HepG2 (cell line): ENCODE data around the gene FPGS. TPM values are rescaled to one million over a fixed set of nuclear protein-coding genes. Genes with fewer than 3 reads are reported as not detected.

Experiments used
- FOSL1 ChIP-seq: sonication (generic); formaldehyde crosslinking; IDR thresholded peaks from 2 replicates; pipeline ENCODE4 v1.9.0; 2021; ENCODE audit warnings: missing genetic modification reagents, borderline replicate concordance
- NCOA5 ChIP-seq: sonication (generic); formaldehyde crosslinking; IDR thresholded peaks from 2 replicates; pipeline ENCODE4 v1.4.0; 2020; ENCODE audit warnings: missing genetic modification reagents
- NR2C2 ChIP-seq: sonication (generic); formaldehyde crosslinking; IDR thresholded peaks from 2 replicates; pipeline ENCODE4 v1.4.0; 2020; ENCODE audit warnings: missing genetic modification reagents, mild to moderate bottlenecking, moderate library complexity, borderline replicate concordance
- PHF20 ChIP-seq: sonication (generic); formaldehyde crosslinking; IDR thresholded peaks from 2 replicates; pipeline ENCODE4 v1.5.0; 2020; ENCODE audit warnings: mild to moderate bottlenecking, missing genetic modification reagents
- PHF8 ChIP-seq: sonication (generic); formaldehyde crosslinking; IDR thresholded peaks from 2 replicates; pipeline ENCODE4 v1.5.0; 2020; ENCODE audit warnings: missing genetic modification reagents
- SMYD3 ChIP-seq: sonication (generic); formaldehyde crosslinking; IDR thresholded peaks from 2 replicates; pipeline ENCODE4 v1.8.1; 2023; ENCODE audit warnings: mild to moderate bottlenecking, missing genetic modification reagents
- SP140L ChIP-seq: sonication (generic); formaldehyde crosslinking; IDR thresholded peaks from 2 replicates; pipeline ENCODE4 v1.4.0; 2020; ENCODE audit warnings: missing genetic modification reagents, borderline replicate concordance
- TOPORS ChIP-seq: sonication (generic); formaldehyde crosslinking; IDR thresholded peaks from 2 replicates; pipeline ENCODE4 v1.8.0; 2023; ENCODE audit warnings: mild to moderate bottlenecking, missing genetic modification reagents
- ZBTB8A ChIP-seq: sonication (generic); formaldehyde crosslinking; IDR thresholded peaks from 2 replicates; pipeline ENCODE4 v1.4.0; 2020; ENCODE audit warnings: mild to moderate bottlenecking, low read depth, missing genetic modification reagents, borderline replicate concordance
- ZC3H13 ChIP-seq: sonication (generic); formaldehyde crosslinking; IDR thresholded peaks from 2 replicates; pipeline ENCODE4 v1.8.1; 2023; ENCODE audit warnings: mild to moderate bottlenecking, missing genetic modification reagents, moderate library complexity
- ZFP36 ChIP-seq: fragments of 150-350 bp; IDR thresholded peaks from 2 replicates; pipeline ENCODE4 v1.6.1; 2018; ENCODE audit warnings: borderline replicate concordance, low read length, low read depth; ENCODE audit not compliant: partially characterized antibody
- ZNF354B ChIP-seq: sonication (generic); formaldehyde crosslinking; IDR thresholded peaks from 2 replicates; pipeline ENCODE4 v1.8.0; 2022; ENCODE audit warnings: mild to moderate bottlenecking, missing genetic modification reagents
- ZNF557 ChIP-seq: sonication (generic); formaldehyde crosslinking; IDR thresholded peaks from 2 replicates; pipeline ENCODE4 v1.4.0; 2020; ENCODE audit warnings: missing genetic modification reagents
- ZNF713 ChIP-seq: sonication (generic); formaldehyde crosslinking; IDR thresholded peaks from 2 replicates; pipeline ENCODE4 v1.4.0; 2020; ENCODE audit warnings: mild to moderate bottlenecking, missing genetic modification reagents
- ZNF777 ChIP-seq: sonication (generic); formaldehyde crosslinking; IDR thresholded peaks from 2 replicates; pipeline ENCODE4 v1.4.0; 2020; ENCODE audit warnings: missing genetic modification reagents
- polyA plus RNA-seq, 8 experiments: library from polyadenylated mRNA; depleted of rRNA in 3 of 8; stranded (reverse) in 7 of 8; unstranded in 1 of 8; fragments of >200 nt; fragmentation: Illumina TruSeq in 4 of 8; extraction: Trizol in 4 of 8; gene quantifications; 2 replicates each; pipeline versions ENCODE4 v1.2.1 to v1.2.3, GENCODE V29; 2011 to 2016; ENCODE audit warnings: low read depth in 4 of 8, missing spikeins in 1 of 8, mixed read lengths in 1 of 8; ENCODE audit not compliant: insufficient read depth in 1 of 8
- total RNA-seq, 5 experiments: library from RNA; depleted of rRNA; stranded (reverse); fragments of >200 nt; fragmentation: Illumina TruSeq; extraction: Trizol; gene quantifications; 2 replicates each; pipeline ENCODE4 v1.2.3, GENCODE V29; 2016; ENCODE audit warnings: low read depth in 1 of 5
- TF ChIP-seq, protein P1 (sequence below): sonication (generic); formaldehyde crosslinking; IDR thresholded peaks from 2 replicates; pipeline ENCODE4 v1.5.0; 2020; ENCODE audit warnings: missing genetic modification reagents
- TF ChIP-seq, protein P2 (sequence below): sonication (generic); formaldehyde crosslinking; IDR thresholded peaks from 2 replicates; pipeline ENCODE4 v1.8.0; 2023; ENCODE audit warnings: mild to moderate bottlenecking, missing genetic modification reagents
- TF ChIP-seq, protein P3 (sequence below): sonication (generic); formaldehyde crosslinking; IDR thresholded peaks from 2 replicates; pipeline ENCODE4 v1.5.1; 2020; ENCODE audit warnings: mild to moderate bottlenecking, missing genetic modification reagents, moderate library complexity
- TF ChIP-seq, protein P4 (sequence below): sonication (generic); formaldehyde crosslinking; IDR thresholded peaks from 2 replicates; pipeline ENCODE4 v1.4.0; 2020; ENCODE audit warnings: missing genetic modification reagents
- TF ChIP-seq, protein P5 (sequence below): sonication (generic); formaldehyde crosslinking; IDR thresholded peaks from 2 replicates; pipeline ENCODE4 v1.5.1; 2020; ENCODE audit warnings: mild to moderate bottlenecking, missing genetic modification reagents, borderline replicate concordance

FPGS gene
- total and polyA plus RNA-seq, 2 of the 13 experiments (the other 11 are each of a cell fraction or from before 2014, with no cell fraction given), result 35.6 to 36.8 TPM

DNA sequence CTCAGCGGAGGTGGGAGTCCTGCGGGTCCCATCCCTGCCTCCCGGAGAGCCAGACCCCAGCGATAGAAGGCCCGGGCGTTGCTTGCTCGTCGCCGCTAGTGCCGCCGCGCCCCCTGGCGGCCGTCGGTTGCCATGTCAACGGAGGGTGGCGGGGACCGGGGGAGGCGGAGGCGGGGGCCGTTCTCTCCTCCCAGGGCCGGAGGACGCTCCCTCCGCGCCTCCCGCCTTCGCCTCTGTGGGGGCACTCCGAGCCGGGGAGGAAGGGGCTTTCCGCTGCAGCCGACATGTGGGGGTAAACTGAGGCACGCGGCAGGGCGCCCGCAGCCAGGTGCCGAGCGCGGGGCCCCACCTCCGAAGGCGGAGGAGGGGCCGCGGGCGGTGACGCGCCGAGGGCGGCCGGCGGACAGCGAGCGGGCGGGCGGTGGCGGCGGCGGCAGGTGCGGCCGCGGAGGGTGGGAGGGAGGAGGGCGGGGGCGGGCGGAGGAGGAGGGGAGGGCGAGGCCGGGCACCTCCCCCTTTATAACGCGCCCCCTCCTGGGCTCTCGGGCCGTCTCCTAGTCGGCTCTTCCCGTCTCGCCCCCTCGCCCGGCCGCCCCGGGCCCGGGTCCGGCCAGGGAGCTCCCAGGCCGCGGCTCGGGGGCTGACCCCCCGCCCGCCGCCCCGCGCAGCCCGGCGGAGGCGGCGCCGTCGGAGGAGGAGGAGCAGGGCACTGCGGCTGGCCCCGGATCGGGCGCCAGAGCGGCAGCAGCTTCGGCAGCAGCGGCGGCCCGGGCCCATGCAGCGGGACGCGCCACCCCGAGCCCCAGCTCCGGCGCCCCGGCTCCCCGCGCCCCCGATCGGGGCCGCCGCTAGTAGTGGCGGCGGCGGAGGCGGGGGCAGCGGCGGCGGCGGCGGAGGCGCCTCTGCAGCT is 17.4 kb upstream of the FPGS start (continued):
- TF ChIP-seq ZC3H13 (CRISPR knock-in tag) (no peak), NR2C2 (CRISPR knock-in tag) (no peak), ZBTB8A (CRISPR knock-in tag) (no peak), SMYD3 (no peak), ZFP36 (no peak), ZNF713 (CRISPR knock-in tag) (no peak), ZNF557 (CRISPR knock-in tag) (no peak), FOSL1 (CRISPR knock-in tag) (no peak), ZNF777 (CRISPR knock-in tag) (peak; percentile 74), NCOA5 (CRISPR knock-in tag) (no peak), PHF20 (CRISPR knock-in tag) (no peak), ZNF354B (no peak), PHF8 (CRISPR knock-in tag) (no peak), TOPORS (CRISPR knock-in tag) (no peak), SP140L (CRISPR knock-in tag) (no peak)
- TF ChIP-seq, protein P1, sequence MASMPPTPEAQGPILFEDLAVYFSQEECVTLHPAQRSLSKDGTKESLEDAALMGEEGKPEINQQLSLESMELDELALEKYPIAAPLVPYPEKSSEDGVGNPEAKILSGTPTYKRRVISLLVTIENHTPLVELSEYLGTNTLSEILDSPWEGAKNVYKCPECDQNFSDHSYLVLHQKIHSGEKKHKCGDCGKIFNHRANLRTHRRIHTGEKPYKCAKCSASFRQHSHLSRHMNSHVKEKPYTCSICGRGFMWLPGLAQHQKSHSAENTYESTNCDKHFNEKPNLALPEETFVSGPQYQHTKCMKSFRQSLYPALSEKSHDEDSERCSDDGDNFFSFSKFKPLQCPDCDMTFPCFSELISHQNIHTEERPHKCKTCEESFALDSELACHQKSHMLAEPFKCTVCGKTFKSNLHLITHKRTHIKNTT (CRISPR knock-in tag), result no peak
- TF ChIP-seq, protein P2, sequence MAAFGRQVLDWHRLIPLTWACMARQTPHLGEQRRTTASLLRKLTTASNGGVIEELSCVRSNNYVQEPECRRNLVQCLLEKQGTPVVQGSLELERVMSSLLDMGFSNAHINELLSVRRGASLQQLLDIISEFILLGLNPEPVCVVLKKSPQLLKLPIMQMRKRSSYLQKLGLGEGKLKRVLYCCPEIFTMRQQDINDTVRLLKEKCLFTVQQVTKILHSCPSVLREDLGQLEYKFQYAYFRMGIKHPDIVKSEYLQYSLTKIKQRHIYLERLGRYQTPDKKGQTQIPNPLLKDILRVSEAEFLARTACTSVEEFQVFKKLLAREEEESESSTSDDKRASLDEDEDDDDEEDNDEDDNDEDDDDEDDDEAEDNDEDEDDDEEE (CRISPR knock-in tag), result no peak
- TF ChIP-seq, protein P3, sequence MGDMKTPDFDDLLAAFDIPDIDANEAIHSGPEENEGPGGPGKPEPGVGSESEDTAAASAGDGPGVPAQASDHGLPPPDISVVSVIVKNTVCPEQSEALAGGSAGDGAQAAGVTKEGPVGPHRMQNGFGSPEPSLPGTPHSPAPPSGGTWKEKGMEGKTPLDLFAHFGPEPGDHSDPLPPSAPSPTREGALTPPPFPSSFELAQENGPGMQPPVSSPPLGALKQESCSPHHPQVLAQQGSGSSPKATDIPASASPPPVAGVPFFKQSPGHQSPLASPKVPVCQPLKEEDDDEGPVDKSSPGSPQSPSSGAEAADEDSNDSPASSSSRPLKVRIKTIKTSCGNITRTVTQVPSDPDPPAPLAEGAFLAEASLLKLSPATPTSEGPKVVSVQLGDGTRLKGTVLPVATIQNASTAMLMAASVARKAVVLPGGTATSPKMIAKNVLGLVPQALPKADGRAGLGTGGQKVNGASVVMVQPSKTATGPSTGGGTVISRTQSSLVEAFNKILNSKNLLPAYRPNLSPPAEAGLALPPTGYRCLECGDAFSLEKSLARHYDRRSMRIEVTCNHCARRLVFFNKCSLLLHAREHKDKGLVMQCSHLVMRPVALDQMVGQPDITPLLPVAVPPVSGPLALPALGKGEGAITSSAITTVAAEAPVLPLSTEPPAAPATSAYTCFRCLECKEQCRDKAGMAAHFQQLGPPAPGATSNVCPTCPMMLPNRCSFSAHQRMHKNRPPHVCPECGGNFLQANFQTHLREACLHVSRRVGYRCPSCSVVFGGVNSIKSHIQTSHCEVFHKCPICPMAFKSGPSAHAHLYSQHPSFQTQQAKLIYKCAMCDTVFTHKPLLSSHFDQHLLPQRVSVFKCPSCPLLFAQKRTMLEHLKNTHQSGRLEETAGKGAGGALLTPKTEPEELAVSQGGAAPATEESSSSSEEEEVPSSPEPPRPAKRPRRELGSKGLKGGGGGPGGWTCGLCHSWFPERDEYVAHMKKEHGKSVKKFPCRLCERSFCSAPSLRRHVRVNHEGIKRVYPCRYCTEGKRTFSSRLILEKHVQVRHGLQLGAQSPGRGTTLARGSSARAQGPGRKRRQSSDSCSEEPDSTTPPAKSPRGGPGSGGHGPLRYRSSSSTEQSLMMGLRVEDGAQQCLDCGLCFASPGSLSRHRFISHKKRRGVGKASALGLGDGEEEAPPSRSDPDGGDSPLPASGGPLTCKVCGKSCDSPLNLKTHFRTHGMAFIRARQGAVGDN (CRISPR knock-in tag), result peak; percentile 58
- TF ChIP-seq, protein P4, sequence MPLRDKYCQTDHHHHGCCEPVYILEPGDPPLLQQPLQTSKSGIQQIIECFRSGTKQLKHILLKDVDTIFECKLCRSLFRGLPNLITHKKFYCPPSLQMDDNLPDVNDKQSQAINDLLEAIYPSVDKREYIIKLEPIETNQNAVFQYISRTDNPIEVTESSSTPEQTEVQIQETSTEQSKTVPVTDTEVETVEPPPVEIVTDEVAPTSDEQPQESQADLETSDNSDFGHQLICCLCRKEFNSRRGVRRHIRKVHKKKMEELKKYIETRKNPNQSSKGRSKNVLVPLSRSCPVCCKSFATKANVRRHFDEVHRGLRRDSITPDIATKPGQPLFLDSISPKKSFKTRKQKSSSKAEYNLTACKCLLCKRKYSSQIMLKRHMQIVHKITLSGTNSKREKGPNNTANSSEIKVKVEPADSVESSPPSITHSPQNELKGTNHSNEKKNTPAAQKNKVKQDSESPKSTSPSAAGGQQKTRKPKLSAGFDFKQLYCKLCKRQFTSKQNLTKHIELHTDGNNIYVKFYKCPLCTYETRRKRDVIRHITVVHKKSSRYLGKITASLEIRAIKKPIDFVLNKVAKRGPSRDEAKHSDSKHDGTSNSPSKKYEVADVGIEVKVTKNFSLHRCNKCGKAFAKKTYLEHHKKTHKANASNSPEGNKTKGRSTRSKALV (CRISPR knock-in tag), result no peak
- TF ChIP-seq, protein P5, sequence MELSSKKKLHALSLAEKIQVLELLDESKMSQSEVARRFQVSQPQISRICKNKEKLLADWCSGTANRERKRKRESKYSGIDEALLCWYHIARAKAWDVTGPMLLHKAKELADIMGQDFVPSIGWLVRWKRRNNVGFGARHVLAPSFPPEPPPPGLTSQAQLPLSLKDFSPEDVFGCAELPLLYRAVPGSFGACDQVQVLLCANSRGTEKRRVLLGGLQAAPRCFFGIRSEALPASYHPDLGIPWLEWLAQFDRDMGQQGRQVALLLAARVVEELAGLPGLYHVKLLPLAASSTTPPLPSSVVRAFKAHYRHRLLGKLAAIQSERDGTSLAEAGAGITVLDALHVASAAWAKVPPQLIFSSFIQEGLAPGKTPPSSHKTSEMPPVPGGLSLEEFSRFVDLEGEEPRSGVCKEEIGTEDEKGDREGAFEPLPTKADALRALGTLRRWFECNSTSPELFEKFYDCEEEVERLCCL (CRISPR knock-in tag), result no peak
